Panc1 (cell line): ENCODE data around the gene WDR93. TPM values are rescaled to one million over a fixed set of nuclear protein-coding genes. Genes with fewer than 3 reads are reported as not detected.

Source experiments
- ATAC-seq: fragments of 200-7000 bp; cut with Tn5 transposase; 2 replicates; pipeline ENCODE4 v1.9.1; 2020; ENCODE audit warnings: mild to moderate bottlenecking, moderate library complexity
- BruUV-seq: library from RNA; stranded (reverse); fragments of 400-500 nt; replicated peaks from 2 replicates; lab custom pipeline; 2021; lab: Mats Ljungman, UMichigan
- CTCF ChIA-PET: fragments of 300-600 bp; sonication (Branson Sonifier 250); formaldehyde crosslinking; loops from one replicate; lab custom pipeline; 2022; ENCODE audit warnings: antibody characterized with exemption; lab: Charles Lee
- POLR2A ChIA-PET: fragments of 300-600 bp; sonication (Branson Sonifier 250); formaldehyde crosslinking; loops from one replicate; lab custom pipeline; 2022; ENCODE audit warnings: antibody characterized with exemption; lab: Charles Lee
- DNase-seq: peaks from one replicate; pipeline ENCODE4 v3.0.0-alpha.2; 2010; ENCODE audit warnings: low read depth, low spot score
- H3K27ac ChIP-seq: 2 replicates; pipeline ENCODE4 v1.5.1; 2011; ENCODE audit warnings: mild to moderate bottlenecking, low read length, inconsistent platforms
- H3K27me3 ChIP-seq: fragments of 200-500 bp; sonication (Bioruptor generic); 2 replicates; pipeline ENCODE4 v1.6.0; 2014; ENCODE audit warnings: low read length, inconsistent platforms; ENCODE audit not compliant: control insufficient read depth, insufficient read depth
- H3K36me3 ChIP-seq: fragments of 200-500 bp; sonication (Bioruptor generic); 2 replicates; pipeline ENCODE4 v1.5.1; 2014; ENCODE audit warnings: inconsistent platforms, mild to moderate bottlenecking, low read length, moderate library complexity; ENCODE audit not compliant: control insufficient read depth, insufficient read depth
- H3K4me1 ChIP-seq: 2 replicates; pipeline ENCODE4 v1.5.1; 2011; ENCODE audit warnings: inconsistent platforms, mild to moderate bottlenecking, low read length, moderate library complexity; ENCODE audit not compliant: control insufficient read depth, insufficient read depth
- H3K4me3 ChIP-seq, 2 experiments: 2 replicates each; pipeline ENCODE4 v1.5.1; 2011 to 2012; ENCODE audit warnings: low read depth in 2 of 2, low read length in 2 of 2, mild to moderate bottlenecking in 2 of 2, inconsistent platforms in 1 of 2, moderate library complexity in 1 of 2
- H3K9me3 ChIP-seq: fragments of 200-500 bp; sonication (Bioruptor generic); 2 replicates; pipeline ENCODE4 v1.5.1; 2014; ENCODE audit warnings: low read depth, mild to moderate bottlenecking, inconsistent platforms, low read length, moderate library complexity; ENCODE audit not compliant: control insufficient read depth, insufficient read depth
- CTCF ChIP-seq: fragments of 450-650 bp; IDR thresholded peaks from 2 replicates; pipeline ENCODE4 v1.5.1; 2017; ENCODE audit warnings: mild to moderate bottlenecking
- POLR2AphosphoS5 ChIP-seq: IDR thresholded peaks from 2 replicates; pipeline ENCODE4 v1.6.1; 2012; ENCODE audit warnings: mild to moderate bottlenecking, low read depth, low read length, moderate library complexity
- SIN3A ChIP-seq: IDR thresholded peaks from 2 replicates; pipeline ENCODE4 v1.6.1; 2012; ENCODE audit warnings: low read depth, mild to moderate bottlenecking, low read length, moderate library complexity, borderline replicate concordance; ENCODE audit not compliant: insufficient read depth
- TCF7L2 ChIP-seq: IDR thresholded peaks from 2 replicates; pipeline ENCODE4 v1.6.1; 2011; ENCODE audit warnings: mild to moderate bottlenecking, low read depth, low read length, inconsistent platforms
- in situ Hi-C: cut with HindIII; loops from 2 replicates; pipeline ENCODE4 v1.10.0; 2016; ENCODE audit warnings: low sequenced_read_pairs, low pct_unique_long_range_greater_than_20kb
- intact Hi-C: fragments of 100-400 bp; cut with micrococcal nuclease; formaldehyde crosslinking; loops from one replicate; pipeline ENCODE4 v1.10.0; 2022; ENCODE audit not compliant: unreplicated experiment
- total RNA-seq: library from RNA; stranded (reverse); gene quantifications from one replicate; pipeline ENCODE4 v1.2.1, GENCODE V29; 2021; ENCODE audit not compliant: unreplicated experiment
- TF ChIP-seq, protein P1 (sequence below), 2 experiments: IDR thresholded peaks; 2 replicates each; pipeline ENCODE4 v1.6.1; 2011 to 2012; ENCODE audit warnings: low read depth in 2 of 2, control low read depth in 1 of 2, low read length in 1 of 2, mild to moderate bottlenecking in 1 of 2, moderate library complexity in 1 of 2; ENCODE audit not compliant: insufficient read depth in 1 of 2

WDR93 gene
- total RNA-seq, 1 experiment from 2014 or later = 0.18 TPM

- no peak for ATAC-seq
- Histone ChIP-seq H3K36me3 (no peaks in the 10 kb centered on the region; the same call in 1 of the 2 replicates), H3K9me3 (no peaks in the 10 kb centered on the region), H3K27ac (no peak overlapping the region), H3K27me3 (no peaks in the 10 kb centered on the region), H3K4me3 (no peak overlapping the region), H3K4me1 (peaks cover 21% of the 10 kb centered on the region)
- in situ Hi-C loops = no loop called here
- DNase-seq = no peak
- no peak for TF ChIP-seq CTCF
- TF ChIP-seq, protein P1, sequence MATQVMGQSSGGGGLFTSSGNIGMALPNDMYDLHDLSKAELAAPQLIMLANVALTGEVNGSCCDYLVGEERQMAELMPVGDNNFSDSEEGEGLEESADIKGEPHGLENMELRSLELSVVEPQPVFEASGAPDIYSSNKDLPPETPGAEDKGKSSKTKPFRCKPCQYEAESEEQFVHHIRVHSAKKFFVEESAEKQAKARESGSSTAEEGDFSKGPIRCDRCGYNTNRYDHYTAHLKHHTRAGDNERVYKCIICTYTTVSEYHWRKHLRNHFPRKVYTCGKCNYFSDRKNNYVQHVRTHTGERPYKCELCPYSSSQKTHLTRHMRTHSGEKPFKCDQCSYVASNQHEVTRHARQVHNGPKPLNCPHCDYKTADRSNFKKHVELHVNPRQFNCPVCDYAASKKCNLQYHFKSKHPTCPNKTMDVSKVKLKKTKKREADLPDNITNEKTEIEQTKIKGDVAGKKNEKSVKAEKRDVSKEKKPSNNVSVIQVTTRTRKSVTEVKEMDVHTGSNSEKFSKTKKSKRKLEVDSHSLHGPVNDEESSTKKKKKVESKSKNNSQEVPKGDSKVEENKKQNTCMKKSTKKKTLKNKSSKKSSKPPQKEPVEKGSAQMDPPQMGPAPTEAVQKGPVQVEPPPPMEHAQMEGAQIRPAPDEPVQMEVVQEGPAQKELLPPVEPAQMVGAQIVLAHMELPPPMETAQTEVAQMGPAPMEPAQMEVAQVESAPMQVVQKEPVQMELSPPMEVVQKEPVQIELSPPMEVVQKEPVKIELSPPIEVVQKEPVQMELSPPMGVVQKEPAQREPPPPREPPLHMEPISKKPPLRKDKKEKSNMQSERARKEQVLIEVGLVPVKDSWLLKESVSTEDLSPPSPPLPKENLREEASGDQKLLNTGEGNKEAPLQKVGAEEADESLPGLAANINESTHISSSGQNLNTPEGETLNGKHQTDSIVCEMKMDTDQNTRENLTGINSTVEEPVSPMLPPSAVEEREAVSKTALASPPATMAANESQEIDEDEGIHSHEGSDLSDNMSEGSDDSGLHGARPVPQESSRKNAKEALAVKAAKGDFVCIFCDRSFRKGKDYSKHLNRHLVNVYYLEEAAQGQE (IDR thresholded peaks at IDR 0.05; ENCODE audit: insufficient read depth in 1 of 2, low read depth in 2 of 2, low read length in 1 of 2) = no peak
- no peak for TF ChIP-seq SIN3A
- TF ChIP-seq POLR2AphosphoS5 = no peak
- TF ChIP-seq TCF7L2 = no peak
- TSS peak; percentile 98 for BruUV-seq
- CTCF ChIA-PET = no interaction called here
- intact Hi-C loops = no loop called here
- POLR2A ChIA-PET = no interaction called here
Measured at GRCh38 chr15:89785064-89785773, 94.6 kb downstream of the WDR93 start.

DNA sequence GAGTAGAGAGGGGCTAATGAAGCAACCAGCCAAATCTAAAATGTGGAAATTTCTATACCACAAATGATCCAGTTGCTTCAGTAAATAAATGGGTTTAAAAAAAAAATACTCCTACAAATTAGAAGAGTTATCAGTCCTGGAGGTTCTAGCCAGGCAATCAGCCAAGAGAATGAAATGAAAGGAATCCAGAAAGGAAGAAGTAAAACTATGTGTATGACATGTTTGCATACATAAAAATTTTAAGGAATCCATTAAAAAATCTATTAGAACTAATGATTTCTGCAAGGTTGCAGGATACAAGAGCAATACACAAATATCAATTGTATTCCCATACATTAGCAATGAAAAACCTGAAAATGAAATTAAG lies 95.1 kb downstream of the WDR93 start:
- CTCF ChIA-PET = no interaction called here
- Histone ChIP-seq H3K4me3 (no peak overlapping the region), H3K27ac (no peak overlapping the region), H3K4me1 (peaks cover 21% of the 10 kb centered on the region), H3K27me3 (no peaks in the 10 kb centered on the region), H3K9me3 (no peaks in the 10 kb centered on the region), H3K36me3 (no peaks in the 10 kb centered on the region; the same call in 1 of the 2 replicates)
- POLR2A ChIA-PET = no interaction called here
- intact Hi-C loops (no loop called here), in situ Hi-C loops (no loop called here)
- ATAC-seq (no peak), DNase-seq (no peak)
- TF ChIP-seq TCF7L2 = no peak
- no peak for TF ChIP-seq SIN3A
- TF ChIP-seq POLR2AphosphoS5 = no peak
- TF ChIP-seq CTCF = no peak
- TF ChIP-seq, protein P1 (IDR thresholded peaks at IDR 0.05; ENCODE audit: insufficient read depth in 1 of 2, low read depth in 2 of 2, low read length in 1 of 2) = no peak
- no TSS peak for BruUV-seq
